ENCODE results near the gene KCNMB4. TPM values are rescaled to one million over a fixed set of nuclear protein-coding genes. Genes with fewer than 3 reads are reported as not detected.

KCNMB4 gene
- total RNA-seq, 1 experiment from 2014 or later, result 1.9 TPM

GRCh38 chr12:70430400-70430799 lies 64.3 kb downstream of the KCNMB4 start:
- Histone ChIP-seq H3K4me3 (ENCODE audit: low read depth, low read length, poor library complexity, severe bottlenecking) (no peak overlapping the region), H3K9me3 (ENCODE audit: low read depth, low read length, poor library complexity, severe bottlenecking) (no peaks in the 10 kb centered on the region), H3K36me3 (ENCODE audit: insufficient read depth, low read length, poor library complexity, severe bottlenecking) (no peaks in the 10 kb centered on the region), H3K4me1 (ENCODE audit: insufficient read depth, low read length, poor library complexity, severe bottlenecking) (no peaks in the 10 kb centered on the region), H3K27ac (ENCODE audit: low read depth, low read length, poor library complexity, severe bottlenecking) (no peak overlapping the region), H3K27me3 (replicated peaks; ENCODE audit: insufficient read depth, low read depth, low read length, poor library complexity) (no peaks in the 10 kb centered on the region)
- POLR2A ChIA-PET (ENCODE audit: low non-redundant PET), result no interaction called here
- intact Hi-C loops (cut with micrococcal nuclease; ENCODE audit: unreplicated experiment), result no loop called here
- TF ChIP-seq CTCF (conservative IDR thresholded peaks at IDR 0.05; ENCODE audit: low read depth, low read length) (no peak), EZH2 (IDR thresholded peaks at IDR 0.05; ENCODE audit: borderline replicate concordance, low read depth, low read length, poor library complexity, severe bottlenecking) (no peak)
- CTCF ChIA-PET, result no interaction called here
- no peak for DNase-seq (ENCODE audit: low spot score)
- no TSS peak for BruUV-seq (replicated peaks)

GRCh38 chr12:70436836-70437235 lies 70.7 kb downstream of the KCNMB4 start:
- Histone ChIP-seq H3K9me3 (ENCODE audit: low read depth, low read length, poor library complexity, severe bottlenecking) (no peaks in the 10 kb centered on the region), H3K27me3 (replicated peaks; ENCODE audit: insufficient read depth, low read depth, low read length, poor library complexity) (no peaks in the 10 kb centered on the region), H3K27ac (ENCODE audit: low read depth, low read length, poor library complexity, severe bottlenecking) (no peak overlapping the region), H3K4me1 (ENCODE audit: insufficient read depth, low read length, poor library complexity, severe bottlenecking) (no peaks in the 10 kb centered on the region), H3K4me3 (ENCODE audit: low read depth, low read length, poor library complexity, severe bottlenecking) (no peak overlapping the region), H3K36me3 (ENCODE audit: insufficient read depth, low read length, poor library complexity, severe bottlenecking) (no peaks in the 10 kb centered on the region)
- POLR2A ChIA-PET (ENCODE audit: low non-redundant PET), result no interaction called here
- no peak for TF ChIP-seq EZH2 (IDR thresholded peaks at IDR 0.05; ENCODE audit: borderline replicate concordance, low read depth, low read length, poor library complexity, severe bottlenecking)
- TF ChIP-seq CTCF (conservative IDR thresholded peaks at IDR 0.05; ENCODE audit: low read depth, low read length), result no peak
- BruUV-seq (replicated peaks), result no TSS peak
- no peak for DNase-seq (ENCODE audit: low spot score)
- intact Hi-C loops (cut with micrococcal nuclease; ENCODE audit: unreplicated experiment), result no loop called here
- CTCF ChIA-PET, result no interaction called here

GRCh38 chr12:70443062-70443673 lies 77.1 kb downstream of the KCNMB4 start:
- Histone ChIP-seq H3K27me3 (replicated peaks; ENCODE audit: insufficient read depth, low read depth, low read length, poor library complexity) (no peaks in the 10 kb centered on the region), H3K4me3 (ENCODE audit: low read depth, low read length, poor library complexity, severe bottlenecking) (no peak overlapping the region), H3K9me3 (ENCODE audit: low read depth, low read length, poor library complexity, severe bottlenecking) (no peaks in the 10 kb centered on the region), H3K27ac (ENCODE audit: low read depth, low read length, poor library complexity, severe bottlenecking) (no peak overlapping the region), H3K36me3 (ENCODE audit: insufficient read depth, low read length, poor library complexity, severe bottlenecking) (no peaks in the 10 kb centered on the region), H3K4me1 (ENCODE audit: insufficient read depth, low read length, poor library complexity, severe bottlenecking) (no peaks in the 10 kb centered on the region)
- ChIA-PET POLR2A (ENCODE audit: low non-redundant PET) (no interaction called here), CTCF (no interaction called here)
- no peak for DNase-seq (ENCODE audit: low spot score)
- BruUV-seq (replicated peaks), result no TSS peak
- intact Hi-C loops (cut with micrococcal nuclease; ENCODE audit: unreplicated experiment), result no loop called here
- no peak for TF ChIP-seq EZH2 (IDR thresholded peaks at IDR 0.05; ENCODE audit: borderline replicate concordance, low read depth, low read length, poor library complexity, severe bottlenecking)
- TF ChIP-seq CTCF (conservative IDR thresholded peaks at IDR 0.05; ENCODE audit: low read depth, low read length), result no peak

Data from A673 (cell line).